ENCODE measurements around the gene IRF2BP2. TPM values are rescaled to one million over a fixed set of nuclear protein-coding genes. Genes with fewer than 3 reads are reported as not detected.

Gene IRF2BP2
- total and polyA plus RNA-seq, 10 of the 15 experiments (the other 5 are each of a cell fraction or from before 2014, with no cell fraction given): 7.5 to 114 (median 52.3) TPM

DNA sequence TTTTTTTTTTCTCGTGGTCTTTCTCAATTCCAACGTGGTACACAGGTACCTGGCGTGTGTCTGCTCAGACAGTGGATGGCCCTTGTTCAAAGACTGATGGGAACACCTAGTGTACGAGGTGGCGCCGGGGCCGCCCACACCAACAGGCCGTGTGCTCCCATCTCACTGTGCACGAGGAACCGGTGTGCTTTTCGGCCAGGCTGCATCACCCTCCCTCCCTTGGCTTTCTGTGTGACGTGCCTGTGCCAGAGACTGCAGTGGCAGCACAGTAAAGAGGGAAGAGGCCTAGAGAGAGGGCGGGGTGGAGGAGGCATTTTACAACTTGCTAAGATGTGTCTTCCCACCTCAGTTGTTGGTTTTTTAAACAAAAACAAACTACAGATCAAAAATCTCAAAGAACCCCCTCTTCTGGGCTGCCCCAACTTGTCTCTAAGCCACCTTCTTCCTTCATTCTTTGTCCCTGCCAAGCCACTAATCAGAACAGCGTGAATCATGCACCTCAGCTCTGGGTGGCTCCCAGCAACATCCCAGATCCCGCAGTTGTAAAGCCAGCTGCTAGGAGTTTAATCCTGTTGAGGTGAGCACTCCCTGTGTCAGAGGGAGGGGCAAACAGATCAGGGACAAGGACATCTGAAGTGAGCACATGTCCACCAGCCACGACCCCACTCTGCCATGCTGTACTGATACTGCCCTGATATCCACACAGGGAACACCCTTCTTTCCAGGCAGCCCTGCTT lies 20.7 kb downstream of the IRF2BP2 start:
- Histone ChIP-seq H3K79me2 (ENCODE audit: control insufficient read depth, insufficient read depth, low read length) (no peaks in the 10 kb centered on the region), H2AFZ (ENCODE audit: control insufficient read depth, low read depth, low read length) (no peak overlapping the region), H3K4me3 (no peak overlapping the region), H4K20me1 (ENCODE audit: control insufficient read depth, insufficient read depth) (no peaks in the 10 kb centered on the region), H3K9me3 (replicated peaks; ENCODE audit: control insufficient read depth, insufficient read depth, low read length) (no peaks in the 10 kb centered on the region), H3K4me2 (ENCODE audit: control insufficient read depth, insufficient read depth) (no peak overlapping the region), H3K36me3 (ENCODE audit: control insufficient read depth in 2 of 2, insufficient read depth in 2 of 2, low read length in 1 of 2) (no peaks in the 10 kb centered on the region; a peak in 1 of 4 replicates), H3K4me1 (ENCODE audit: control insufficient read depth, insufficient read depth, low read length) (no peaks in the 10 kb centered on the region), H3K9ac (ENCODE audit: control insufficient read depth, insufficient read depth, low read length) (no peak overlapping the region), H3K27ac (ENCODE audit: control insufficient read depth, insufficient read depth) (no peak overlapping the region), H3K27me3 (replicated peaks in 1 of 2; ENCODE audit: control insufficient read depth in 2 of 2, insufficient read depth in 2 of 2, low read length in 1 of 2) (no peaks in the 10 kb centered on the region; a peak in 1 of 4 replicates)
- DNase-seq (ENCODE audit: low read depth, low spot score): no peak
- intact Hi-C loops (cut with micrococcal nuclease; ENCODE audit: unreplicated experiment) (no loop called here), in situ Hi-C loops (cut with MboI) (no loop called here)
- SMC1A ChIA-PET (ENCODE audit: uncharacterized antibody, unreplicated experiment): interaction anchor here (0.8 kb wide), 1 partner anchor 11 kb away, joined by 5 read pairs; no protein-coding TSS in a partner anchor
- POLR2A ChIA-PET: interaction anchor here (1.2 kb wide), 1 partner anchor 125 kb away, joined by 3 read pairs; no protein-coding TSS in a partner anchor
- no peak for FAIRE-seq
- TF ChIP-seq, protein P1, sequence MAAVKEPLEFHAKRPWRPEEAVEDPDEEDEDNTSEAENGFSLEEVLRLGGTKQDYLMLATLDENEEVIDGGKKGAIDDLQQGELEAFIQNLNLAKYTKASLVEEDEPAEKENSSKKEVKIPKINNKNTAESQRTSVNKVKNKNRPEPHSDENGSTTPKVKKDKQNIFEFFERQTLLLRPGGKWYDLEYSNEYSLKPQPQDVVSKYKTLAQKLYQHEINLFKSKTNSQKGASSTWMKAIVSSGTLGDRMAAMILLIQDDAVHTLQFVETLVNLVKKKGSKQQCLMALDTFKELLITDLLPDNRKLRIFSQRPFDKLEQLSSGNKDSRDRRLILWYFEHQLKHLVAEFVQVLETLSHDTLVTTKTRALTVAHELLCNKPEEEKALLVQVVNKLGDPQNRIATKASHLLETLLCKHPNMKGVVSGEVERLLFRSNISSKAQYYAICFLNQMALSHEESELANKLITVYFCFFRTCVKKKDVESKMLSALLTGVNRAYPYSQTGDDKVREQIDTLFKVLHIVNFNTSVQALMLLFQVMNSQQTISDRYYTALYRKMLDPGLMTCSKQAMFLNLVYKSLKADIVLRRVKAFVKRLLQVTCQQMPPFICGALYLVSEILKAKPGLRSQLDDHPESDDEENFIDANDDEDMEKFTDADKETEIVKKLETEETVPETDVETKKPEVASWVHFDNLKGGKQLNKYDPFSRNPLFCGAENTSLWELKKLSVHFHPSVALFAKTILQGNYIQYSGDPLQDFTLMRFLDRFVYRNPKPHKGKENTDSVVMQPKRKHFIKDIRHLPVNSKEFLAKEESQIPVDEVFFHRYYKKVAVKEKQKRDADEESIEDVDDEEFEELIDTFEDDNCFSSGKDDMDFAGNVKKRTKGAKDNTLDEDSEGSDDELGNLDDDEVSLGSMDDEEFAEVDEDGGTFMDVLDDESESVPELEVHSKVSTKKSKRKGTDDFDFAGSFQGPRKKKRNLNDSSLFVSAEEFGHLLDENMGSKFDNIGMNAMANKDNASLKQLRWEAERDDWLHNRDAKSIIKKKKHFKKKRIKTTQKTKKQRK (IDR thresholded peaks at IDR 0.05; ENCODE audit: low read depth, low read length): no peak
- TF ChIP-seq, protein P2, sequence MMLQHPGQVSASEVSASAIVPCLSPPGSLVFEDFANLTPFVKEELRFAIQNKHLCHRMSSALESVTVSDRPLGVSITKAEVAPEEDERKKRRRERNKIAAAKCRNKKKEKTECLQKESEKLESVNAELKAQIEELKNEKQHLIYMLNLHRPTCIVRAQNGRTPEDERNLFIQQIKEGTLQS (IDR thresholded peaks at IDR 0.05; ENCODE audit: borderline replicate concordance, extremely low read depth, low read depth, low read length): no peak
- TF ChIP-seq RAD21 (IDR thresholded peaks at IDR 0.05; ENCODE audit: insufficient read depth, low read depth, low read length) (no peak), BMI1 (IDR thresholded peaks at IDR 0.05; ENCODE audit: borderline replicate concordance) (no peak), JUNB (IDR thresholded peaks at IDR 0.05) (no peak)
- no peak for ATAC-seq
- RAD21 ChIA-PET (ENCODE audit: unreplicated experiment): no interaction called here
- no TSS peak for BruUV-seq (replicated peaks)
- CTCF ChIA-PET: interaction anchor here (0.6 kb wide), 1 partner anchor 466 kb away, joined by 3 read pairs; no protein-coding TSS in a partner anchor
- WGBS (ENCODE audit: insufficient coverage, insufficient replicate concordance, low lambda C conversion rate, missing lambda C conversion rate): 54% methylated on average over 15 of the region's 16 CpGs
